HepG2 (cell line): ENCODE measurements around the gene SPATA32. TPM values are rescaled to one million over a fixed set of nuclear protein-coding genes. Genes with fewer than 3 reads are reported as not detected.

ENCODE experiments used
- CBX5 ChIP-seq: sonication (generic); formaldehyde crosslinking; IDR thresholded peaks from 2 replicates; pipeline ENCODE4 v1.4.0; 2020; ENCODE audit warnings: missing genetic modification reagents, borderline replicate concordance
- CHCHD3 ChIP-seq: sonication (generic); formaldehyde crosslinking; IDR thresholded peaks from 2 replicates; pipeline ENCODE4 v1.8.0; 2022; ENCODE audit warnings: mild to moderate bottlenecking, missing genetic modification reagents, moderate library complexity
- DBP ChIP-seq: sonication (generic); formaldehyde crosslinking; IDR thresholded peaks from 2 replicates; pipeline ENCODE4 v1.4.0; 2020; ENCODE audit warnings: missing genetic modification reagents; ENCODE audit errors: not compliant biosample characterization
- E2F1 ChIP-seq: sonication (generic); formaldehyde crosslinking; IDR thresholded peaks from 2 replicates; pipeline ENCODE4 v1.5.0; 2020; ENCODE audit warnings: missing genetic modification reagents
- EZH2 ChIP-seq: conservative IDR thresholded peaks from 2 replicates; pipeline ENCODE4 v1.6.1; 2012; ENCODE audit warnings: mild to moderate bottlenecking, low read depth, low read length, moderate library complexity
- FOXO4 ChIP-seq: sonication (generic); formaldehyde crosslinking; conservative IDR thresholded peaks from 2 replicates; pipeline ENCODE4 v1.8.1; 2023; ENCODE audit warnings: missing genetic modification reagents
- GATAD2A ChIP-seq: IDR thresholded peaks from 2 replicates; pipeline ENCODE4 v1.6.1; 2016
- GLMP ChIP-seq: sonication (generic); formaldehyde crosslinking; IDR thresholded peaks from 2 replicates; pipeline ENCODE4 v1.9.0; 2021; ENCODE audit warnings: missing genetic modification reagents, mild to moderate bottlenecking, borderline replicate concordance
- HOXA7 ChIP-seq: sonication (generic); formaldehyde crosslinking; IDR thresholded peaks from 2 replicates; pipeline ENCODE4 v1.8.1; 2022; ENCODE audit warnings: mild to moderate bottlenecking, missing genetic modification reagents, moderate library complexity
- RBFOX2 ChIP-seq: fragments of 200-400 bp; formaldehyde crosslinking; IDR thresholded peaks from 2 replicates; pipeline ENCODE4 v1.6.1; 2017; ENCODE audit warnings: low read depth, mild to moderate bottlenecking, low read length
- REL ChIP-seq: sonication (generic); formaldehyde crosslinking; conservative IDR thresholded peaks from 2 replicates; pipeline ENCODE4 v1.8.0; 2022; ENCODE audit warnings: mild to moderate bottlenecking, missing genetic modification reagents, moderate library complexity
- SALL1 ChIP-seq: sonication (generic); formaldehyde crosslinking; IDR thresholded peaks from 2 replicates; pipeline ENCODE4 v1.8.0; 2022; ENCODE audit warnings: mild to moderate bottlenecking, missing genetic modification reagents
- TFE3 ChIP-seq: IDR thresholded peaks from 2 replicates; pipeline ENCODE4 v1.6.1; 2016
- ZNF18 ChIP-seq: sonication (generic); formaldehyde crosslinking; IDR thresholded peaks from 2 replicates; pipeline ENCODE4 v1.8.0; 2022; ENCODE audit warnings: mild to moderate bottlenecking, missing genetic modification reagents; ENCODE audit not compliant: insufficient replicate concordance
- ZNF232 ChIP-seq: sonication (generic); formaldehyde crosslinking; IDR thresholded peaks from 2 replicates; pipeline ENCODE4 v1.4.0; 2020; ENCODE audit warnings: missing genetic modification reagents, borderline replicate concordance
- ZNF275 ChIP-seq: sonication (generic); formaldehyde crosslinking; IDR thresholded peaks from 2 replicates; pipeline ENCODE4 v1.8.0; 2022; ENCODE audit warnings: missing genetic modification reagents, mild to moderate bottlenecking, inconsistent platforms, borderline replicate concordance
- ZNF558 ChIP-seq: sonication (generic); formaldehyde crosslinking; IDR thresholded peaks from 2 replicates; pipeline ENCODE4 v1.9.0; 2022; ENCODE audit warnings: mild to moderate bottlenecking, missing genetic modification reagents, borderline replicate concordance
- ZNF670 ChIP-seq: sonication (generic); formaldehyde crosslinking; IDR thresholded peaks from 2 replicates; pipeline ENCODE4 v1.8.0; 2022; ENCODE audit warnings: mild to moderate bottlenecking, missing genetic modification reagents, borderline replicate concordance
- ZNF816 ChIP-seq: sonication (generic); formaldehyde crosslinking; IDR thresholded peaks from 2 replicates; pipeline ENCODE4 v1.8.0; 2022; ENCODE audit warnings: missing genetic modification reagents, mild to moderate bottlenecking, borderline replicate concordance
- polyA plus RNA-seq, 8 experiments: library from polyadenylated mRNA; depleted of rRNA in 3 of 8; stranded (reverse) in 7 of 8; unstranded in 1 of 8; fragments of >200 nt; fragmentation: Illumina TruSeq in 4 of 8; extraction: Trizol in 4 of 8; gene quantifications; 2 replicates each; pipeline versions ENCODE4 v1.2.1 to v1.2.3, GENCODE V29; 2011 to 2016; ENCODE audit warnings: low read depth in 4 of 8, missing spikeins in 1 of 8, mixed read lengths in 1 of 8; ENCODE audit not compliant: insufficient read depth in 1 of 8
- total RNA-seq, 5 experiments: library from RNA; depleted of rRNA; stranded (reverse); fragments of >200 nt; fragmentation: Illumina TruSeq; extraction: Trizol; gene quantifications; 2 replicates each; pipeline ENCODE4 v1.2.3, GENCODE V29; 2016; ENCODE audit warnings: low read depth in 1 of 5

SPATA32 gene
- total and polyA plus RNA-seq, 2 of the 13 experiments (the other 11 are each of a cell fraction or from before 2014, with no cell fraction given), result not detected

GRCh38 chr17:45247429-45248131, 14.3 kb downstream of the SPATA32 start (continued):
- TF ChIP-seq RBFOX2 (peak; percentile 75), GLMP (no peak), ZNF670 (CRISPR knock-in tag) (no peak), ZNF232 (no peak), SALL1 (CRISPR knock-in tag) (no peak; the same call in 1 of the 2 replicates), ZNF816 (CRISPR knock-in tag) (no peak), DBP (CRISPR knock-in tag) (no peak), E2F1 (CRISPR knock-in tag) (peak; percentile 63; the same call in 1 of the 2 replicates), REL (CRISPR knock-in tag) (no peak), ZNF558 (CRISPR knock-in tag) (no peak), CHCHD3 (CRISPR knock-in tag) (no peak), HOXA7 (no peak), FOXO4 (no peak), CBX5 (CRISPR knock-in tag) (no peak), ZNF18 (CRISPR knock-in tag) (peak; percentile 71), GATAD2A (CRISPR knock-in tag) (no peak; the same call in 1 of the 2 replicates), TFE3 (0 out of 2 replicates have a peak, but pooled peaks have one; percentile 40), ZNF275 (0 out of 2 replicates have a peak, but pooled peaks have one; percentile 71), EZH2 (no peak)
